Stimulated activated naive B cell treated with anti-CD40 and anti-IgM and Interleukin-4, amounts not matched to agents 10 μg/mL and 1 μg/mL and 100 μg/mL, for 72 hours (primary cell): Measurements from ENCODE around the gene LZIC.
A peak's percentile ranks its signal among the peaks of the same experiment; 100 is the strongest.

ENCODE experiments used
- ATAC-seq, 2 donors: fragments of 150-1000 bp; cut with Tn5 transposase; replicated peaks; 2 replicates each; pipeline ENCODE4 v1.10.0; 2021; ENCODE audit warnings: moderate library complexity in 1 of 2
- DNase-seq: peaks from one replicate; pipeline ENCODE4 v3.0.0; 2021
- H3K27ac Mint-ChIP-seq: one replicate; pipeline ENCODE4 v1.8.0; 2022; ENCODE audit warnings: mild to moderate bottlenecking, mixed read lengths
- H3K27me3 Mint-ChIP-seq, 2 donors: one replicate each; pipeline ENCODE4 v1.8.0; 2022; ENCODE audit warnings: mixed read lengths in 2 of 2
- H3K36me3 Mint-ChIP-seq, 2 donors: one replicate each; pipeline ENCODE4 v1.8.0; 2022; ENCODE audit warnings: mixed read lengths in 2 of 2, mild to moderate bottlenecking in 1 of 2
- H3K4me1 Mint-ChIP-seq, 2 donors: one replicate each; pipeline ENCODE4 v1.8.0; 2022; ENCODE audit warnings: mixed read lengths in 2 of 2, mild to moderate bottlenecking in 1 of 2
- H3K4me3 Mint-ChIP-seq, 2 donors: one replicate each; pipeline ENCODE4 v1.8.0; 2022; ENCODE audit warnings: mild to moderate bottlenecking in 2 of 2, mixed read lengths in 2 of 2, moderate library complexity in 1 of 2
- H3K9me3 Mint-ChIP-seq, 2 donors: one replicate each; pipeline ENCODE4 v1.8.0; 2022; ENCODE audit warnings: mixed read lengths in 2 of 2, mild to moderate bottlenecking in 1 of 2

LZIC gene

DNA sequence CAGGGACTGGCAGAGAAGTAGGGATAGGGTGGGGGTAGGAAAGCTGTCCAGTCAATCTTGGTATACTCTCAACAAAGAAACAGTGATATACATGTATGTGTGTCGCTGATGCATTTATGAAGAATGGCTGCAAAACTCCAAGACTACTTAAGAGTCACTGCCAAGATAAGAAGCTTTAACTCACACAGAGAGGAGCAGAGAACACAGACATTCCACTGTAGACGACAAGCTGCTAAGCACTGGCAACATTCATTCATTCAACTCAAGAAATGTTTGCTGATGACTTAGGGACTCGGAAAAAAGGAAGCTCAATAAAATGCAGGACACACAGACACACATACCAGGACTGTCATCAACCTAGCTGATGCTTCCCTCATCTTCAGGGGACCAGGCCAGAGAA, 38.6 kb downstream of the LZIC start:
- H3K9me3 Mint-ChIP-seq = no peaks in the 10 kb centered on the region
- DNase-seq = no peak
- H3K36me3 Mint-ChIP-seq = no peaks in the 10 kb centered on the region
- H3K4me3 Mint-ChIP-seq = no peak overlapping the region
- H3K4me1 Mint-ChIP-seq = peaks cover 25 to 42% of the 10 kb centered on the region in 2 donors
- ATAC-seq = no peak
- no peak overlapping the region for H3K27ac Mint-ChIP-seq
- no peaks in the 10 kb centered on the region for H3K27me3 Mint-ChIP-seq

DNA sequence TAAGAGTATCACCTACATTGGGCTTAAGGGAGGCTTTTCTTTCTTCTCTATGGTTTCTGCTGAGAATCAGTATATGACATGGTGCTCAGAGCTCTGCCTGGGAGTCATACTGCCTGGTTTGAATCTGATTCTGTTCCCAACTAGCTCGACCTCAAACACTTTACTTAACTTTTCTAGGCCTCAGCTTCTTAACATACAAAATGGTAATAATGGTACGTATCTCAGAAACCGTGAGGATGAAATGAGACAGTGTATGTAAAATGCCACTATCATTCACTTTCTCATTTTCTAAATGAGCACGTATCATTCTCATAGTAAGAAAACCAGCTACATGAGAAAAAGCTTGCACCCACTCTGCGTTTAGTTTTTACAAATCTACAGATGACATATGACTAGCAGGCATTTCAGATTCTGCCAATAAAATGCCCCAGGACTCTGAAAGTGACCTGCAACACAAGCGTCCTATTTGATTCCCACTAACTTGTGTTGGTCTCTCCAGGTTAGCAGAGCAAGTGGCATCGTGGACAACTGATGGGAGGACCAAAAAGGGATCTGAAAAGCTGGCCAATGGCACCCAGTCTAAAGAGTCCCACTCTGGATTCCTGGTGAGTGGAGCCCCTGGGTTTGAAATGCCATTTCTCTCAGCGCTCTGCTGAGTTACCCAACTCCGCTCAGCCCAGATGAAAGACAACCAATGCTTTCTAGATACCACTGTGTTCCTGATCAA, 39.2 kb downstream of the LZIC start:
- ATAC-seq (no peak), DNase-seq (no peak)
- peaks cover 21 to 37% of the 10 kb centered on the region in 2 donors for H3K4me1 Mint-ChIP-seq
- H3K36me3 Mint-ChIP-seq = no peaks in the 10 kb centered on the region
- H3K27me3 Mint-ChIP-seq = no peaks in the 10 kb centered on the region
- H3K9me3 Mint-ChIP-seq = no peaks in the 10 kb centered on the region
- no peak overlapping the region for H3K4me3 Mint-ChIP-seq
- no peak overlapping the region for H3K27ac Mint-ChIP-seq

DNA sequence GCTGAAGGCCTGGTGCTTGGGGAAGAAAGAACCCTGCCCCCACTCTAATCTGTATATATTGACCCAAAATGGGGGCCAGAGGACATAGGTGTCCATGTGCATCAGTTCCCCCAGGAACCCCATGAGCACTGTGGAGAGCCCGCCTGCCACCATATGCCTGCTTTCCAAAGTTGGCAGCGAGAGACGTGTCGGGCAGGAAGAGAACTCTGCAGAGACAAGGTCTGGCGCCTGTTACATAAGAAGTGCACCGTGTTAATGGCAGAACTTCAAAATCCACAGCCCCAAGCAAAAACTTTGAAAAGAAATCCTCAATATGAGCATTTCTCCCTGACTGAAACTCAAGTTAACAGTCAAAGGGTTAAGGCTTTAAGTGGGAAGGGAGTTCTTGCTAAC, 41.1 kb downstream of the LZIC start:
- Mint-ChIP-seq H3K36me3 (no peaks in the 10 kb centered on the region), H3K4me1 (peaks cover 18 to 26% of the 10 kb centered on the region in 2 donors), H3K27me3 (no peaks in the 10 kb centered on the region), H3K9me3 (no peaks in the 10 kb centered on the region), H3K4me3 (no peak overlapping the region), H3K27ac (no peak overlapping the region)
- ATAC-seq (no peak), DNase-seq (no peak)

DNA sequence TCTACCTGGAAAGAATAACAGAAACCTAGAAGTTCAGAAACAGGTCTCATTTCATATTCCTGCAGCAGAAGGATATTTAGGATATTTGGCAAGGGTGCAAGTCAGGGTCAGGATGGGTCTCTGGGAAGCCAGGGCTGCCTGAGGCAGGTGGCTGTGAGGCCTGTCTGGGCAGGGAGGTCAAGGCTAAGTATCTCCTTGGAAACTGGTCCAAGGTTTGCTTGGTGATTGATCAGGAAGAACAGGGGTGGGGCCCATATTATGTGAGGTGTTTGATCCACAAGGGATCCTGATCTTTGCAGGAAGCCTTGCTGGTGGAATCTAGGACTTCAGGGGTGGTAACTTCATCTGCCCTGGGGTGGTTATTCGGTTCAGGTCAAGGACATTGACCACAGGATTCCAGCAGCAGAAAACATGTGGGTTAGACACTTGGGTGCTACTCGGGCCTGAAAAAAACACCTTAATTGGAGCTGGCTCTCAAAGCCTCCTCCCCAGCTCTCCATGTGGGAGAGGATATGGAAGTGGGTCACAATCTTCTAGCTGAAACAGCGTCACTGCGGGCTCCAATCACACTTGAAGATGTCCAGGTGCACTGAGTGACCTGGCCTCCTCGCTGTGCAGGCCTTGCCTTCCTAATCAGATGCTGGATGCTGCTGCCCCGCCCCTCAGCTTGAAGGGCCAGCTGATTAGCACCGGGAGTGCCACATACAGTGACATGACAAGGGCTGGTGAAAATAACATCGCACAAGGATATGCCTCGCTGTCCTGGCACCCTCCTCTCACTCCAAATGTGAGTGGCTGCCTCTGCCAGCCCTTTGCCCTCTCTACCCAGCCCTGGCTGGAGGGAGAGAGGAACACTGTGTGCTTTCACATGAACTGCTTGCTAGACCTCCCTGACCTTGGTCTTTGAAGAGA, 41.8 kb downstream of the LZIC start:
- peak overlapping the region in 1 of 2 donors; percentile 81 for H3K4me3 Mint-ChIP-seq
- H3K4me1 Mint-ChIP-seq = peaks cover 18 to 26% of the 10 kb centered on the region in 2 donors
- DNase-seq (no peak), ATAC-seq (no peak)
- no peaks in the 10 kb centered on the region for H3K27me3 Mint-ChIP-seq
- H3K36me3 Mint-ChIP-seq = no peaks in the 10 kb centered on the region
- no peaks in the 10 kb centered on the region for H3K9me3 Mint-ChIP-seq
- H3K27ac Mint-ChIP-seq = peak overlapping the region; percentile 93

DNA sequence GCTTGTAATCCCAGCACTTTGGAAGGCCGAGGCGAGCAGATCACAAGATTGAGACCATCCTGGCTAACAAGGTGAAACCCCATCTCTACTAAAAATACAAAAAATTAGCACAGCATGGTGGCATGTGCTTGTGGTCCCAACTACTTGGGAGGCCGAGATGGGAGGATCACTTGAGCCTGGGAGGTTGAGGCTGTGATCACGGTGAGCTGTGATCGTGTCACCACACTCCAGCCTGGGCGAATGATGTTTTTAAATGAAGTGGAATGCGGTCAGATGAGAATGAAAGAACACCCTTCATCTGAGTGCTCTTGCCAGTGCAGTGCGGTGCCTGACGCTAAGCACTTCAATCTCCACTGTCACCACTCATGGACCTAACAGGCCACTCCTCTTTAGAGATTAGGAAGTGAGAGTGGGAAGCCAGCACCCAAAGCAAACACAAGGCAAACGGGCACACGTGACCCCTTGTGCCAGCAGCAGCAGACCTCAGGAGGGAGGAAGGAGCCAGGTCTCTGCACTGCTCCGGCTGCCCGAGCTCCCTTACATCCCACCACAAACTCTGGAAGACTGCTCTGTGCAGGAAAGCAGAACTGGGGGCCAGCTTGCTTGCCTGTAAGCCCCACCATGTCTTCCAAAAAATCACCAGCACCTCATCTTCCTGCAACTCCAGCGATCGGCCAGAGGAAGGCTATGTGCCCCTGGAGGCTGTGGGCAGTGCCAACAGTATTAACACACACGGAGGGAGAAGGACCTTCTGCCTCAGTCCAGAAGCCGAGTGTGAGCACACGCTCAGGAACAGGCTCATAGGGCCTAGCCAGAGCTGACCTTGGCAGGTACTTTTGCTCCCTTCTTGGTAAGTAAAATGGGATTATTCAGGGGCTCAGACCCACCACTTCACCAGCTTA, 42.8 kb downstream of the LZIC start:
- Mint-ChIP-seq H3K27ac (peak overlapping the region; percentile 93), H3K9me3 (no peaks in the 10 kb centered on the region), H3K27me3 (no peaks in the 10 kb centered on the region), H3K4me3 (peak overlapping the region; percentile 81), H3K4me1 (peaks cover 16 to 26% of the 10 kb centered on the region in 2 donors), H3K36me3 (no peaks in the 10 kb centered on the region)
- DNase-seq = peak; percentile 47
- ATAC-seq = peak; percentile 98

GRCh38 chr1:9894115-9894514, 49.1 kb downstream of the LZIC start:
- H3K4me1 Mint-ChIP-seq = peaks cover 29 to 47% of the 10 kb centered on the region in 2 donors
- no peaks in the 10 kb centered on the region for H3K9me3 Mint-ChIP-seq
- H3K4me3 Mint-ChIP-seq = no peak overlapping the region
- no peaks in the 10 kb centered on the region for H3K36me3 Mint-ChIP-seq
- no peaks in the 10 kb centered on the region for H3K27me3 Mint-ChIP-seq
- no peak for DNase-seq
- no peak overlapping the region for H3K27ac Mint-ChIP-seq
- no peak for ATAC-seq

GRCh38 chr1:9892563-9893528, 50.3 kb downstream of the LZIC start:
- Mint-ChIP-seq H3K36me3 (no peaks in the 10 kb centered on the region), H3K4me1 (peaks cover 29 to 49% of the 10 kb centered on the region in 2 donors), H3K27ac (no peak overlapping the region), H3K27me3 (no peaks in the 10 kb centered on the region), H3K4me3 (no peak overlapping the region), H3K9me3 (no peaks in the 10 kb centered on the region)
- no peak for DNase-seq
- peak in 1 of 2 donors; percentile 21 for ATAC-seq

DNA sequence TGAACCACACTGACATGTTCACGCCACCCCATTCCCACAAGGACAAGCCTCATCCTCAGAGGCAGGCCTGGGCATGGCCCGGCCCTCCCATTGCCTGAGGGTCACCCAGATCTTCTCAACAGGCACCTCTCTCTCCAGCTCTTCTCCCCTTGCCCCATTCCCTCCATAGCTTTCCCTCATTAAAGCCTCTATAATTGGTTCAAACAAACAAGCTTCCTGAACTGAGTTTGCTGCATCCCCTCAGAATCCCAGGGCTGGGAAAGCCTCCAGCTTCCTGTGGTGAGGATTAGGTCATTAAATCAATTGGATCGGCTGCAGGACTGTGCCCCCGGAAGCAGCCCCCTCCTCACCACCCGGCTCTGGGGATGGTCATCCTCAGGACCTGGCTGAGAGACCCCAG, 52.0 kb downstream of the LZIC start:
- Mint-ChIP-seq H3K4me3 (no peak overlapping the region), H3K36me3 (no peaks in the 10 kb centered on the region), H3K4me1 (peaks cover 29 to 49% of the 10 kb centered on the region in 2 donors), H3K9me3 (no peaks in the 10 kb centered on the region), H3K27ac (no peak overlapping the region), H3K27me3 (no peaks in the 10 kb centered on the region)
- ATAC-seq (no peak), DNase-seq (no peak)

DNA sequence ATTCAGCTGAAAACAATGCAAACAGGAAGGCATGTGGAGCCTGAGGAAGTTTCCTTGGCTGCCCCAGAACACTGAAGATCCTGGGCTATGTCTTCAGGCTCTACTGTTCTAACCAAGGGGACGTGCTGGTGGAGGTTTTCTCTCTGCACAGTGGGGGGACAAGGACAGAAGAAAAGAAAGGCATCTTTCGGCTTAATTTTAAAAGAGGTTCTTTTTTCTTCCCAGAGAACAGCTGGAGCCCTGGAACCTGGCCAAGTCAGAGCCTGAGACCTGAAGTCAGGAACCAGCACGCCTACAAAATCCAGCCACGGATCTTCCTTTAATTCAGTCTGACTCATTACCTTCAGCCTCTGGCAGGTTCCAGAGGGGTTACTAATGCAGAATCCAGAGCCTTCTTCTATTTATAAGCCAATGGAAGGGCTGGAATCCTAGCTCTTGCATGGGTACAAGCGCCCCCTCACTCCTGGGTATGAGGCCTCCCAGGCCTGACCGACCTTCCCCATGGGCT, 52.9 kb downstream of the LZIC start:
- H3K4me1 Mint-ChIP-seq = peaks cover 29 to 49% of the 10 kb centered on the region in 2 donors
- H3K4me3 Mint-ChIP-seq = no peak overlapping the region
- no peaks in the 10 kb centered on the region for H3K36me3 Mint-ChIP-seq
- H3K27me3 Mint-ChIP-seq = no peaks in the 10 kb centered on the region
- ATAC-seq (no peak), DNase-seq (no peak)
- no peaks in the 10 kb centered on the region for H3K9me3 Mint-ChIP-seq
- peak overlapping the region; percentile 28 for H3K27ac Mint-ChIP-seq

GRCh38 chr1:9889411-9889810, 53.8 kb downstream of the LZIC start:
- H3K4me3 Mint-ChIP-seq = no peak overlapping the region
- H3K36me3 Mint-ChIP-seq = peaks cover 0 to 3% of the 10 kb centered on the region in 2 donors
- DNase-seq (no peak), ATAC-seq (no peak)
- no peaks in the 10 kb centered on the region for H3K9me3 Mint-ChIP-seq
- peak overlapping the region; percentile 59 for H3K27ac Mint-ChIP-seq
- no peaks in the 10 kb centered on the region for H3K27me3 Mint-ChIP-seq
- peaks cover 31 to 48% of the 10 kb centered on the region in 2 donors for H3K4me1 Mint-ChIP-seq

GRCh38 chr1:9888886-9889285, 54.3 kb downstream of the LZIC start:
- Mint-ChIP-seq H3K36me3 (peaks cover 0 to 3% of the 10 kb centered on the region in 2 donors), H3K27ac (no peak overlapping the region), H3K27me3 (no peaks in the 10 kb centered on the region), H3K4me3 (no peak overlapping the region), H3K9me3 (no peaks in the 10 kb centered on the region), H3K4me1 (peaks cover 28 to 43% of the 10 kb centered on the region in 2 donors)
- ATAC-seq (no peak), DNase-seq (no peak)

- Mint-ChIP-seq H3K27me3 (no peaks in the 10 kb centered on the region), H3K27ac (no peak overlapping the region), H3K4me3 (no peak overlapping the region), H3K9me3 (no peaks in the 10 kb centered on the region), H3K36me3 (peaks cover 0 to 8% of the 10 kb centered on the region in 2 donors), H3K4me1 (peaks cover 22 to 29% of the 10 kb centered on the region in 2 donors)
- DNase-seq (no peak), ATAC-seq (no peak)
Observed at GRCh38 chr1:9887070-9887469, 56.1 kb downstream of the LZIC start.

- Mint-ChIP-seq H3K36me3 (peaks cover 0 to 9% of the 10 kb centered on the region in 2 donors), H3K9me3 (no peaks in the 10 kb centered on the region), H3K4me1 (peaks cover 24 to 27% of the 10 kb centered on the region in 2 donors), H3K27ac (no peak overlapping the region), H3K27me3 (no peaks in the 10 kb centered on the region), H3K4me3 (no peak overlapping the region)
- no peak for ATAC-seq
- DNase-seq = no peak
Observed at GRCh38 chr1:9886092-9886742, 57.0 kb downstream of the LZIC start.
